ENCODE results near the gene HDGFL3.

The HDGFL3 gene

DNA sequence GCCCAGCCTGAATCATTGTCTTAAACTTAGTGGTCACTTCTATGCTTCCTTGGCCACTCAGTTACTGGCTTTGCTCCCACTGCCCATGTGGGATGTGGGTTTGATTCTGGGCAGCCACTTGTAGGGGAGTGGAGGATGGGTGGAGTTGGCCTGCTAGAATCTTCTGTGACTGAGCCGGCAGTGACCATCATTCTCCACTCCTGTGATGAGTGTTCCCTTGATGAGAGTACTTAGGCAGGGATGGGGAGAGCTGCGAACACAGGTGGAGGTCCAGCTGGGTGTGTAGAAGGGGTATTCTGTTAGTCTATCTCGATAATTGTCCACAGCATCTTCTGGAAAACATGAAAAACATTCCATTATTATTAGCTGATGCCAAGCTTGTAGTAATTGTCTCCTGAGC, 92.2 kb downstream of the HDGFL3 start:
- Histone ChIP-seq H3K9me3 (ENCODE audit: insufficient read depth, low read length) (no peaks in the 10 kb centered on the region), H3K79me2 (ENCODE audit: low read length) (no peaks in the 10 kb centered on the region), H3K9ac (ENCODE audit: low read length) (no peak overlapping the region), H3K4me1 (ENCODE audit: low read length) (peaks cover 16% of the 10 kb centered on the region), H4K20me1 (ENCODE audit: insufficient read depth, low read length) (no peaks in the 10 kb centered on the region), H2AFZ (ENCODE audit: low read depth, low read length) (no peak overlapping the region), H3K36me3 (replicated peaks; ENCODE audit: low read depth, low read length) (peaks cover 11% of the 10 kb centered on the region), H3K27me3 (ENCODE audit: low read depth, low read length) (no peaks in the 10 kb centered on the region), H3K27ac (ENCODE audit: low read length) (peak overlapping the region; percentile 33), H3K4me3 (ENCODE audit: low read length) (peak overlapping the region; percentile 20), H3K4me2 (ENCODE audit: low read length) (peak overlapping the region; percentile 61)
- no peak for TF ChIP-seq CTCF (IDR thresholded peaks at IDR 0.05; ENCODE audit: low read depth, low read length)
- no peak for TF ChIP-seq EZH2phosphoT487 (IDR thresholded peaks at IDR 0.05; ENCODE audit: low read depth)

GRCh38 chr15:83114856-83115255, 92.8 kb downstream of the HDGFL3 start:
- Histone ChIP-seq H3K9ac (ENCODE audit: low read length) (no peak overlapping the region), H3K4me1 (ENCODE audit: low read length) (peaks cover 16% of the 10 kb centered on the region), H2AFZ (ENCODE audit: low read depth, low read length) (no peak overlapping the region), H3K79me2 (ENCODE audit: low read length) (no peaks in the 10 kb centered on the region), H4K20me1 (ENCODE audit: insufficient read depth, low read length) (no peaks in the 10 kb centered on the region), H3K4me3 (ENCODE audit: low read length) (no peak overlapping the region), H3K9me3 (ENCODE audit: insufficient read depth, low read length) (no peaks in the 10 kb centered on the region), H3K4me2 (ENCODE audit: low read length) (no peak overlapping the region), H3K36me3 (replicated peaks; ENCODE audit: low read depth, low read length) (peaks cover 11% of the 10 kb centered on the region), H3K27ac (ENCODE audit: low read length) (no peak overlapping the region), H3K27me3 (ENCODE audit: low read depth, low read length) (no peaks in the 10 kb centered on the region)
- no peak for TF ChIP-seq EZH2phosphoT487 (IDR thresholded peaks at IDR 0.05; ENCODE audit: low read depth)
- no peak for TF ChIP-seq CTCF (IDR thresholded peaks at IDR 0.05; ENCODE audit: low read depth, low read length)

DNA sequence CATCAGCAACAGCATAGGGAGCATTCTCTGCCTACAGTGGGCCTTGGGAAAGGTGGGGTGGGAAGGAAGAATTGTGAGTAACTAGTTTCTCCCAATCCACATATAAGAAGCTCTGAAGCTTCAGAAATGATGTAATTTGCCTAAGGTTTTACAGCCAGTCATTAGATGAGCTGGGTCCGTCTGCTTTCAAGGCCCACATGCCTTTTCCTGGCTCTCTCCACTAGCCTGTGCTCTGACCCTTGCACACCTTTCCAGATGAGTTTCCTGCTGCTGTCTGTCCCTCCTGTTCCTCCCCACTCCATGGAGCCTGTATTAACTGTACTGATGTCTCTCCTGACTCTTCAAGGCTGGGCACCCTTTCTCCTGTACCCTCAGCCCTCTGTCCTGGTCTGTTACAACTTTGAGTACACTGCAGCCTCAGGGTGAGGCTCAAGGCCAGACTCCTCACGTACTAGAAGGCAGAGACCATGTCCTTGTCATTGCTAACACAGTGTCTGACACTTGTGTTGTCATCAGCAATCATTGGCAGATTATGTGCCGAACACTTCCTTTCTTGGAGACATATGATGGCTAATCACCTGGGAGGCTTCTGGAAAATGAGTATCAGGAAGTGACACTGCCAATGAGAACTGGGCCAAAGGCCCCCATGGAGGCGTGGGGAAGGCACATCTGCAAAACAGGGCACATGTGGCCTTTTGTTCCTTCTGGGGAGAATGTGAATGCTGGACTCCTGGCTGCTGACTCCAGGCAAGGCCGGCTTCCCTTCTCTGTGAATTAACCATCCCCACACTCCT, 93.5 kb downstream of the HDGFL3 start:
- Histone ChIP-seq H3K9ac (ENCODE audit: low read length) (no peak overlapping the region), H3K27ac (ENCODE audit: low read length) (no peak overlapping the region), H3K36me3 (replicated peaks; ENCODE audit: low read depth, low read length) (peaks cover 11% of the 10 kb centered on the region), H4K20me1 (ENCODE audit: insufficient read depth, low read length) (no peaks in the 10 kb centered on the region), H3K4me2 (ENCODE audit: low read length) (no peak overlapping the region), H3K4me1 (ENCODE audit: low read length) (peaks cover 18% of the 10 kb centered on the region), H3K4me3 (ENCODE audit: low read length) (no peak overlapping the region), H3K9me3 (ENCODE audit: insufficient read depth, low read length) (no peaks in the 10 kb centered on the region), H3K79me2 (ENCODE audit: low read length) (no peaks in the 10 kb centered on the region), H3K27me3 (ENCODE audit: low read depth, low read length) (no peaks in the 10 kb centered on the region), H2AFZ (ENCODE audit: low read depth, low read length) (no peak overlapping the region)
- TF ChIP-seq EZH2phosphoT487 (IDR thresholded peaks at IDR 0.05; ENCODE audit: low read depth) = no peak
- no peak for TF ChIP-seq CTCF (IDR thresholded peaks at IDR 0.05; ENCODE audit: low read depth, low read length)

GRCh38 chr15:83112956-83113299, 94.7 kb downstream of the HDGFL3 start:
- Histone ChIP-seq H3K36me3 (replicated peaks; ENCODE audit: low read depth, low read length) (peaks cover 11% of the 10 kb centered on the region), H3K79me2 (ENCODE audit: low read length) (no peaks in the 10 kb centered on the region), H3K9ac (ENCODE audit: low read length) (no peak overlapping the region), H3K4me2 (ENCODE audit: low read length) (no peak overlapping the region), H3K4me3 (ENCODE audit: low read length) (no peak overlapping the region), H3K27me3 (ENCODE audit: low read depth, low read length) (no peaks in the 10 kb centered on the region), H2AFZ (ENCODE audit: low read depth, low read length) (no peak overlapping the region), H3K9me3 (ENCODE audit: insufficient read depth, low read length) (no peaks in the 10 kb centered on the region), H3K4me1 (ENCODE audit: low read length) (peaks cover 29% of the 10 kb centered on the region), H4K20me1 (ENCODE audit: insufficient read depth, low read length) (no peaks in the 10 kb centered on the region), H3K27ac (ENCODE audit: low read length) (no peak overlapping the region)
- TF ChIP-seq EZH2phosphoT487 (IDR thresholded peaks at IDR 0.05; ENCODE audit: low read depth) (no peak), CTCF (IDR thresholded peaks at IDR 0.05; ENCODE audit: low read depth, low read length) (no peak)

All from OCI-LY3 (cell line).